NCI-H460 (cell line): Measurements from ENCODE around the gene TLE3. TPM values are rescaled to one million over a fixed set of nuclear protein-coding genes. Genes with fewer than 3 reads are reported as not detected.

Experiments used
- DNase-seq: peaks from one replicate; pipeline ENCODE4 v3.0.0-alpha.2; 2016; ENCODE audit warnings: low read depth; ENCODE audit errors: extremely low read depth
- total RNA-seq: library from RNA; depleted of rRNA; stranded (reverse); fragments of >200 nt; shearing (Covaris generic); gene quantifications from 2 replicates; pipeline ENCODE4 v1.2.3, GENCODE V29; 2014

The TLE3 gene
- total RNA-seq, 1 experiment from 2014 or later: 33.7 TPM

DNA sequence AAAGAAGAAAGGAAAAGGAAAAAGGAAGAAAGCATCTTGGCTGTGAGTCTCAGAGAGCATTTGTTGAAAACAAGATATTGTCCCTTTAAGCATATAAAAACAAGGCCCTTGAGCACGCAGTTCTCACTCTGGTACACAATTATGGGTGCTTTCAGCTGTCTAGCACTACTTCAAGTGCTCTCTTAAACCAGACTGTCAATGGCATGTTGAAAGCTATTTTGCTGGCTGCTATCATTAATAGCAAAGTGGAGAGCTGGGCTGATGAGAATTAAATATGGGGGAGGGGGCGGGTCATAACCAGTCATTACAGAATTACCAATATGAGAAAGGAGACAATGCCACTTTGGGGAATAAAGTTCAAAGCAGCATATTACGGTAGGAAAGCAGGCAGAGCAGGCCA, 9.3 kb downstream of the TLE3 start:
- DNase-seq: no peak

DNA sequence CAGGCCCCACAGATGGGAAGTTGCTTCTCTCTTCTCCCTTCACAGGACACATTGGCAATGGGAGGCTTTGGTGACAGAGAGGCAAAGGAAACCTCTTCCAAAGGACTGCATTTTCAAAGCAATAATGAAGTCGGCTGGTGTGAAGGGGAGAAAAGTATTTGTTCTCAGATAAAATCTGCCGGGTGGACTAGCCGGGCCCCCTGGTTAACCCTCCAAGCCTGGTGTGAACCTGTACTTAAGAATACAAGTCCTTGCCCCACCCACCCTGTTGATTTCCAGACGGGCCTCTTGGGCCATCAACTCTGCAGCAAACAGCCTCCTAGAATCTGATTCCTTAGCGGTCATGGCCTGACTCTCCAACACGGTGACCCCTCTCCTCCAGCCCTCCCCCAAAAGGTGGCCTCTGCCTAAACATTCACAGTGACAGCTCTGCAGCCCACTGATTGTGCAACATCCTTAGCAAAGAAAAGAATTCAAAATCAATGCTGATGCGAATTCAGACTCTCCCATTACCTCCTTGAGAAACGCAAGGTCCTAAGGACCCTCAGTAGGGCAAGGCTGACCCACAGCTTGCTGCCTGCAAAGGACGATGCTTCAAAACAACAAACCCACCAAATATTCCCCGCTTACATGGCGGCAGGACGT, 9.9 kb downstream of the TLE3 start:
- no peak for DNase-seq

DNA sequence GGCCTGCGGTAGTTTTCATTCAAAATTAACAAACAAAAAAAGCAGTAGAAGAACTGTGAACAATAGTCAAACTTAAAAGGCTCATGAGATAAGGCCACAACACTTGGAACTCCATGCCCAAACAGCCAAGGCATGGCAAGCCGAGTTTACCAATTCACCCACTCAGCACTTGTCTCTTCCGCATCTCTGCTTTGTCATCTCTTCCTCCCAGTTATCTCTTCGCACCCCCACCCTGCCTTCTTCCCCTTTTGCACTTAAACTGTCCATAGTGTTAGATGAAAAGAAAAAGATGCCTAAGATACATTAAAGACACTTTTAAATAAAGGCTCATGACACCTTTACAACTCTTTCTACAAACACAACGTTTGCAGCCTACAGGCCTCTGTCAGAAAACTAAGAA, 11.1 kb downstream of the TLE3 start:
- no peak for DNase-seq

DNA sequence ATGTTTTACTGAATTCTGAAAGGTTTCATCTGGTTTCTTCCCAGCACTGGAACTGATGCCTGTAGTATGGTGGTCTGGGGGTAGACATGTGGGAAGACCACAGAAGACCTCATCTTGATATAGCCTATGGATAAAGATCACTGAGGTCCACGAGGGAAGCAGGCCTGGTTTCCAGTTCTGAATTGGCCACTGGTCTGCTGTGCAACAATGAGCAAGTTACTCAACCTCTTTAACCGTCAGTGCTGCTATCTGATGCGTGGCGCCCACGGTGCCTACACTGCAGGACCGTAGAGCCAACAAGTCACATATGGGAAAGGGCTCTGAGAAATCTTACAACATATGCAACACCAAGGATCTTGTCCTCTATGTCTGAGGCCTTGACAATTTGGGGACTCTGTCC, 13.3 kb downstream of the TLE3 start:
- DNase-seq: no peak

DNA sequence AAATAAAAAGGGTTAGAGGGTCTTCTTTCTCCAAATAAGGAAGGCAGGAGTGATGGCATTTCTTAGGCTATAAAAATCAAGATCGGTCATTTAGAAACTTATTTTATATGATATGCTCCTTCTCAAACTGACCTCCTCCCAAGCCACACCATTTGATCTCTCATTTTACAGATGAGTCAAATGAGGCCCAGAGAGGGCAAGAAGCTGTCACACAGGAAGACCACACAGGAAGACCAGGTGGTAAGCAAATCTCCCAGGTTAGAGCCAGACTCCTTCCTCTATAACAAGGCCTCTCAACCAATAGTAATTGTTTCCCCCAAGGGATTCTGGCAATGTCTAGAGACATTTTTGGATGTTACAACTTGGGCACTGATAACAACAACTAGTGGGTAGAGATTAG, 13.8 kb downstream of the TLE3 start:
- no peak for DNase-seq

DNA sequence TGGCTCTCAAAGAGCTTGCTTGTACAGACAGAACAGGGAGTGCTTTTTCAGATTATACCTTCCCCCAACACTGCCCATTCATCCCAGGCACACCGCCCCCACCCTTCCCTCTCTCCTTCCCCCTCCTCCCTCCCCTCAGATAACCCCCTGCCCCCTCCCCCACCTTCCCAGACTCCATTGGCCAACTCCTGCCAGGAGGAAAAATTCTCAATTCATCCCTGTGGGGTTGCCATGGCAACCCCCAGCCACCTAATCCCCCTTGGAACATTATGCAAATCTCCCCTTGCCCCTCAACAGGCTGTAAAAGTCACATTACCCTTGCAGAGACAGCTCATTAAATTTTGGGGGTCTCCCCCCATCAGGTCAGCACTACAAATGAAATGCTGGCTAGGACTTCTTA, 14.3 kb downstream of the TLE3 start:
- DNase-seq: no peak

DNA sequence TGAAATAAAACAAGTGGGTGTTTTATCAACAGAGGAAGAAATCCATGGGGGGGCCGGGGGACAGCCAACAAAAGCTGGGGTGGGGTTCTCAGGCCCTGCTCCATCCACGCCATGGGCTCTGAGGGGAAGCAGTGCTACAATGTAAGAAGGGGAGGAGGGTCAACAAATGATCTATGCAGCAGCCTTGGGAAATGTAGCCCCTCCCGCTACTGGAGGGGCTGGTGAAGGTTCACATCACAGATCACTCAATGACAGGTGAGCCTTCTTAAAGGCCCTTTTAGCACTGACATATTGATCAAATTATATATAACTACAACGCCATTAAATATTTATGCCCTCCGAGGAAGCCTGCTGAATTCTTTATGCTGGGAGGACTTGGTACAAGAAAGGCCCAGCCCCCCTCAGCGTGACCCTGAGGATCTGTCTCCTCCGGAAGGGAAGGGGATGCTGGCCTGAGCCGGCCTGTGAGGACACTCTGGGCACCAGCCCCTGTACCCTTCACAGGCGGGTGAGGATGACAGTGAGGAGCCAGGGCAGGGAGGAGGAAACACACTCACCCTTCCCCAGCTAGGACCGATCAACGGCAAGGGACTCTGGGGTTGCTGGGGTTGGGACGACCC, 15.3 kb downstream of the TLE3 start:
- DNase-seq: no peak

DNA sequence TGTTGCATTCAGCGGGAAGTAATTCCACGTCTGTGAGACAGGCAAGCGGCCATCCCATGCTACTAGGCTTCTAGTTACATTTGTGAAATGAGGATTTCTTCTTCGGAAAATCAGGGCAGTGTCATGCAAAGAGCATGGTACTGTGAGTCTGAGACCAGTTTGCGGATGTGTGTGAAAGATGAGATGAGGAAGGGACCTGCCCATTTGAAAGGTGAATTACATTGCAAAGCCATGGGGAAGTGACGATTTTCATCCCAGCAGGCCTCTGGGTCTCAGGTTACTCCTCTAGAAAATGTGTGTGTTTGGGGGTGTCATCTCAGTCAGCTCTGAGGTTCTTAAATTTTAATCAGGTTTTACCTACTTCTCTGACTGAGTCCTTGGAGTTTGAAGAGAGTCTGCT, 16.1 kb downstream of the TLE3 start:
- no peak for DNase-seq

DNA sequence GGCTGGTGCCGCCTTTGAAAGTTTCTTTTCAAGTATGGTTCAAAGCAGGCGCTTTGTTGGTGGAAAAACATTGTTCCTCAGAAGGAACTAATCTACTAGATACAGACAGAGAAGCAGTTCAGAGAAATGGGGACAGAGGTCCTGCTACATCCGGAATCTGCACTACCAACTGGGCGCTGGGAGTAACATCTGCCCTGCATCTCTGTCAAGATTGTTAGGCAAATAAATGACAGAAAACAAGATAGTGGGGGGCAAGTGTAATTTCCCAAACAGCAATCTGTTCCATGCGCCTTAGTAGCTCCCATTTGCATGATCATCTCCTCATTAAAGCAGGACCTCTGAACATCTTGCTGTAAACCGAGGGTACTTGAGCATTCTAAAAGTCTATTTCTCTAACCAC, 17.4 kb downstream of the TLE3 start:
- DNase-seq: no peak

DNA sequence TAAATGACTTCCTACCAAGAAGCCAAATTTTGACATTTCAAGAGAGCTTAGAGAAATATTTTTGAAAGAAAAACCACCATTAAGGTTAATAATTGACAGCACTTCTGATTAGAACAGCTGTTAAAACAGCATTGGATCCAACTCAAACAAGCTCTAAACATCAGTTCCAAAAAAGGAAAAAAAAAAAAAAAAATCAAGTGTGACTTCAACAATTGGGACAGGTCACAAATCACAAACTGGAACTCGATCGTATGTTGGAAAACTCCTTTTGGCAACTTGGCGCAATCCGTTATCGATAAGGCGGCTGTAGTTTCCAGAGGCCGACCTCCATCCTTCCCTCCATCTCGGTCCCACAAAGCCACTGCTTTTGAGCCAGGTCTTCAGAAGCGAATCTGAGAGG, 17.8 kb downstream of the TLE3 start:
- DNase-seq: no peak

DNA sequence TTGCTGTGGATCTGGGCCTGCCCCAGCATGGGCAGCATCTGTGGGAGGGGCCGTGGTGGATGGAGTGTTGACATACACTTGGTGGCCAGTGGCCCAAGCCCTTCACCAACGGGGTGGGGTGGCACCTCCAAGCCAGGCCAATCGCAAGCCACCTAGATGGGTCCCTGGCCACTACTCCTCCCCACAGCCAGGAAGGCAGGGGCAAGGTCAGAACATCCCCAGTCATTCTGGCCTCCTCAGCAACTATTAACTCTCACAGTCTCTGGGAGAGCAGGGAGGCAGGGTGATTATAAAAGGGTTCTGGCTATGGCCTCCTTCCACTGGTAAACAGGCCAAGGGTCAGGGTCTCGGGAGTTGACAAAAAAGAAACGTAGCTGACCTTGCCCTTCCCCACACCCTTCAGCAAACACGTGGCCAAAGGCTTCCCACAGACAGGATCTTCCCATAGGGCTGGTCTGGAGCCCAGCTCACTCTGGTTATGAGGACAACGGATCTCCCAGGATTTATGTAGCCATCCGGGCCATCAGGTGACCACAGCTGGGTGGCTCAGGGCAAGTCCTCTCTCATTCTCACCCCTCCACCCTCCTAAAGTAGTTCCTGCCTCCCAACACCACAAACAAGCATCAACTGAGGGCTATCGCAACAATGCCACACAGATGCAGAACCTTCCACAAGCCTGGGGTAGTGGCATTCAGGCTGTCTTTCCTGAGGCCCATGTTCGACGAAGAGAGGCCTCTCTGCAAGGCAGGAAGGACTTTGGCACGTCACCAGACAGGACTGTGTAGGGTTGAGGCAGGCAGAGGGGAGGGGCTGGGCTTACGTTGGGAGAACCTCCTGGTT, 18.9 kb downstream of the TLE3 start:
- DNase-seq: no peak

DNA sequence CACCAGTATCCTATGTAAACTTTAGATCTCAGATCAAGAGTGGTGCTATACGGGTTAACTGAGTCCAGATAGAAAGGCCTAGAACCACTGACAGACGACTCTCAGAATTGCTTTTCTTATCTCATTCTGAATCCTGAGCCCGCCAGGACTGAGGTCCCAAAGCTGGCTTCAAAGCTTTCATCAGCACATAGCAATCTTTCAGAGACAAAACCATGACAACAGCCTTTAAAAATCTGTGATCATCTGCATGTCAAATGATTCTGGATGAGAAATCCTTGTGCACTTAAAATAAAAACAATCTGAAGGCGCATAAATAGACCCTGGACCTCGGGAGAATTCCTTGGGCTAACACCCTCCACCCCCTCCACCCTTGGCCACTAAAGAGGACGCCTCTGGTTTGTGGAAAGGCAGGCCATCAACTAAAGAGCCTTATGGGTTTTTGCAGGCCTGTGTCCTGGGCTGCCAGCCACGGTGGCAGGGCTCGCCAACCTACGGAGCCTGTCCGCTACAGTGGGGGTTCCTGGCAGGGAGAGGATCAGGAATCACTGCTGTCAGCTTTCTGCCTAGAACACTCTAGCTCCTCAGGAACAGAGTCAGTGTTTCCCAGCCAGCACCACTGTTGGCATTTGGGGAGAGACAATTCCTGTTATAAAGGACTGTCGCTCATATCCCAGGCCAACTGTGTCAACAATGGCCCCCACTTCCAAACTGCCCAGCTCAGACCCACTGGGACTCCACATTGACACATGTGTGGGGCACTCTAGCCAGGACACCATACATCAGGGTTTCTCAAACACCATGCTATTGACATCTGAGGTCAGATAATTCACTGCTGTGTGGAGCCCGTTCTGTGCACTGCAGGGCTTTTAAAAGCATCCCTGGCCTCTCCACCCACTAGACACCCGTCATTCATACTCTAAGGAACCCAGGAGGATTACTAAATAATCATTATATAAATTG, 20.2 kb downstream of the TLE3 start:
- DNase-seq: no peak

DNA sequence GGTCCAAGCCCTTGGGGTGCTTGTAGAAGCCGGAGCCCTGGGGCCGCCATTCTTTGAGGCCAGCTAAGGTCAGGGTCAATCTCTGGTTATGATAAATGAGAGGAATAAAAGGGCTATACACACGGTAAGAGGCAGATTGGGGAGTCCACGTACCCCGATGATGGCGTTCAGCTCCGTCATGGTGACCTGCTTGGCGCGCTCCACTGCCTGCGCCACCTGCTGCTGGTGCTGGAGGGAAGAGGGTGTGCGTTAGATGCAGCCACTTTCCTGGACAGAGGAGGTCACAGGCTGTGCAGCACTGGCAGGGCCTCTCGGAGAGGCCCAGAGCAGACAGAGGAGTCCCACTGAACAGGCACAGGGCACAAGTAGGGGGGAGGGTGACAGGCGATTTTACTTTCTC, 23.3 kb downstream of the TLE3 start:
- no peak for DNase-seq

DNA sequence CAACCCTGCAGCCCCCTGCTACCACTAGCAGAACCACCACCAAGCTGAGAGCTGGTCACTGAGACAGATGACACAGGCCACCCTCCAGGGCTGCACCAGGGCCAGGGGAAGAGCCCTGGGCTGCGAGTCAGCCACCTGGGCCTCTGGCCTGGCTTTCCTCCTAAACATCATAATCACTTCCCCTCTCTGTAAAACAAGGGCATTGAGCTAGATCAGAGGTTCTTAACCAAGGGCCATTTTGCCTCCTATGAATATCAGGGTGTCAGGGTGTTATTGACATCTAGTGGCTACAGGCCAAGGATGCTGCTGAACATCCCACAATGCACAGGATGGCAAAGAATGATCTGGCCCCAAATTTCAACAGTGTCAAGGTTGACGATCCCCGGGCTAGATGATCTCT, 25.2 kb downstream of the TLE3 start:
- no peak for DNase-seq

DNA sequence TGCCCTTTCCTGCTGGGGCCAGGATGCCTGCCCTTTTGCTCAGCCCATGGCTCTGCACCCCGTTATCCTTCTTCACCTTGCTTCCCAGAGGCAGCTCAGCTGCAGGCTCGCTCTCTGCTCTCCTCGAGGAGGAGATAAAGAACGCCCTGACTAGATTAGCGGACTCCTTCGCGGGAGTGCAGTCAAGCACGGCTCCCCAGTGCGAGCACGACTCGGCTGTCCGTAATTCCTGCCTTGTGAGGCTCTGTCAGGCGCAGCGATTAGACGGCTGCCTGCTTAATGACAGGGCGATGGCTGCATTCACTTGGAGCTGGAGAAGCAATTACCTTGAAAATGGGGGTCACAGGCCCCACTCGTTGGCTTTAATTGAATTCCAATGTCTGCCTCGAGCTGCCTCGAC, 25.9 kb downstream of the TLE3 start:
- DNase-seq: no peak

DNA sequence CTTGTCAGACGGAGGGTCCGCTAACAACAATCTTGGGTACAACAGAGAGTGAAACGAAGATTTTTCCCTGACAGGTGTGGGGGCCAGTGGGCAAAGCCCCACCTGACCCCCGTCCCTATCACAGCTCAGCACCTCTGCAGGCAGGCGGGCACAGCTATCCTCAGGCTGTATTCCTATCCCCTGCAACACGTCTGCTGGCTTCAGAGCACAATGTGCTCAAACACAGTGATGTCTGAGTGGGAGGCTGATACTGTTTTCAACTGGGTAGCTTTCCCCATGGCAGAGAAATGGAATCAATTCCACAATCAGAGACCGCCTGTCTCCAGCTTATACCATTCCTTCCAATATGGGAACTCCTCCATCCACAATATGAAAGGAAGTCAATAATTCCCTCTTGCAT, 28.0 kb downstream of the TLE3 start:
- DNase-seq: no peak

DNA sequence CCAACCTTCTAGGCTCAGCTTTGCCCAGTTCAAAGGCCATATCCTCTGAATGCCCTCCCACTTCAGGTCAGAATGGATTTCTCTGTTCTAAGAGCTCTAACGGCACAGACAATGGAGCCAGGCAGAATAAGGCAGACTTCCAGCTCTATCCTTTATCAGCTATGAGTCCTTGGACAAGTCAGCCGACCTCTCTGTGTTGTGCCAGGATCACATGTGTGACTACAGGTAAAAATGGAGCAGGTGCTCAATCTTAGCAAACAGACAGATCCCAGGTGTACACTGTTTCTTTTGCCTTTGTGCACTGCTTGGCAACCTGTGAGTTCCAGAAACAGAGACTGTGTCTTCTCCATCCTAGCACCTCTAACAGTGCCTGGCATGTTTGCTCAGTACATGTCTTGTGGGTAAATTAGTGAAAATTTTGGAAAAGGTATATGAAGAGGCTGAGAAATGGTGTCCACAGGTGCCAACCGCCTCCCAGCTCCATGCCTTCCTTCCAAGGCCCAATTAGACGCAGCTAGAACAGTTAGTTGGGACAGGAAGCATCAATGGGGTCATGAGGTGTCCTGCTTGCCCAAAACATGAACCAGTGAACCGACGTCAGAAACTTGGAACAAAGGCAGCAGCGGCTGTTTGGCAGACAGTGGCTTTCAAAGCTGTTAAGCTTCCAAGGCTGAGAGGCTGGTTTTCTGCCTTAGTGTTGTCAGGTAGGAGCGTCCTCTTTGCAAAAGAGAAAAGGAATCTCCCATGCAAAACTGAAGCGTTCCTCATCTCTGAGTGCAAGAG, 28.7 kb downstream of the TLE3 start:
- no peak for DNase-seq

DNA sequence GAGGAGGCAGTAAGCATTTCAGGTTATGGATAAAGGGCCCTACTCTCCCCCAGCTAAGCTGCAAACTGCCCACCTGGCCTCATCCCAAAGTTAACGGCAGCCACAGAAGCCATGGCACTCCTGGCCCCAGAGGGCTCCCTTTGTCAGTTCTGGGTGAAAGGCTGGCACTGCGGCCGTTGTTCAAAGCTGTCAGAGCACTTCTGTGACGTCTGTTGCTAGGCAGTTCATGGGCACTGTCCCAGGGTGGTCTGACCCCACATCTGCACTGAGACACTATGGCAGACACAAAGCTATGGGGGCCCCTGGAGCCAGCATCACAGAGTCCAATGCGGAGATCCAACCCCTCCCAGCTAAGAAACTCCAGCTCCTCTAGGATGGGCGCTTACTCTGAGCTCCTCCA, 30.0 kb downstream of the TLE3 start:
- DNase-seq: no peak

DNA sequence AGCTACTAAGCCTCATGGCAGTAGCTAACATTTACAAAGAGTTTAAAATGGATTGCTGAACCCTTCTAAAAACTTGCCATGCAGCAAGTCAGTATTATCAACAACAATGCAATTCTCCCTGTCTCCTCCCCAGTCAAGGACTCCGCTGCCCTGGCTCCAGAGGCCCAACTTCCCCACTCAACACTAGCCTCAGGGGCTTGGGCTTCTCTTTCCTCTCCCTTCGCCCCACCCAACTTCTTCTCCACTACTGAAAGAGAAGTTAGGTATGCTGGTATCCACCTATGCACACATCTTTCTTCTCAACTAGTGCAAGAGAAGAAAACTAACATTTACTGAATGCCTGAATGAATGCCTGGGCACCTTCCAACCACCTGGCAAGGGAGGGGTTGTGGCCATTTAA, 30.7 kb downstream of the TLE3 start:
- DNase-seq: no peak

DNA sequence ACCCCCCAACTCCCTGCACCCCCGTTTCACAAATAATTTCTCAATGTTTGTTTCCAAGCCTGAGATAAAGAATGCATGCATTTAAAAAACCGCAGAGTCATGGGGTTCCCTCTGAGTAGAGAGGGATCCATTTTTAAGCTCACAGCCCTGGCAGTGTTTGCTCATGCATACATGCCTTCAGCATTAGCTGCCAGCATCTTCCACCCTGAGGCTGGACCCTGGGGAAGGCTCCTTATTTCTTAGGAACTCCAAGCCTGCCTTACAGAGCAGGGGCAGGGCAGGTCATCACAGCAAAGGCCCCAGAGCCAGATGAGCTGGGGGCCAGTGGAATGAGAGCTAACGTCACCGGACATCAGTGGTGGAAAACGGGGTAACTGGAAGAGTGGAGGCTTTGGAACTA, 31.3 kb downstream of the TLE3 start:
- no peak for DNase-seq
